Panc1 (cell line): ENCODE data around the gene PDZD2. TPM values are rescaled to one million over a fixed set of nuclear protein-coding genes. Genes with fewer than 3 reads are reported as not detected.

ENCODE experiments used
- ATAC-seq: fragments of 200-7000 bp; cut with Tn5 transposase; 2 replicates; pipeline ENCODE4 v1.9.1; 2020; ENCODE audit warnings: mild to moderate bottlenecking, moderate library complexity
- BruUV-seq: library from RNA; stranded (reverse); fragments of 400-500 nt; replicated peaks from 2 replicates; lab custom pipeline; 2021; lab: Mats Ljungman, UMichigan
- CTCF ChIA-PET: fragments of 300-600 bp; sonication (Branson Sonifier 250); formaldehyde crosslinking; loops from one replicate; lab custom pipeline; 2022; ENCODE audit warnings: antibody characterized with exemption; lab: Charles Lee
- POLR2A ChIA-PET: fragments of 300-600 bp; sonication (Branson Sonifier 250); formaldehyde crosslinking; loops from one replicate; lab custom pipeline; 2022; ENCODE audit warnings: antibody characterized with exemption; lab: Charles Lee
- DNase-seq: peaks from one replicate; pipeline ENCODE4 v3.0.0-alpha.2; 2010; ENCODE audit warnings: low read depth, low spot score
- H3K27ac ChIP-seq: 2 replicates; pipeline ENCODE4 v1.5.1; 2011; ENCODE audit warnings: mild to moderate bottlenecking, low read length, inconsistent platforms
- H3K27me3 ChIP-seq: fragments of 200-500 bp; sonication (Bioruptor generic); 2 replicates; pipeline ENCODE4 v1.6.0; 2014; ENCODE audit warnings: low read length, inconsistent platforms; ENCODE audit not compliant: control insufficient read depth, insufficient read depth
- H3K36me3 ChIP-seq: fragments of 200-500 bp; sonication (Bioruptor generic); 2 replicates; pipeline ENCODE4 v1.5.1; 2014; ENCODE audit warnings: inconsistent platforms, mild to moderate bottlenecking, low read length, moderate library complexity; ENCODE audit not compliant: control insufficient read depth, insufficient read depth
- H3K4me1 ChIP-seq: 2 replicates; pipeline ENCODE4 v1.5.1; 2011; ENCODE audit warnings: inconsistent platforms, mild to moderate bottlenecking, low read length, moderate library complexity; ENCODE audit not compliant: control insufficient read depth, insufficient read depth
- H3K4me3 ChIP-seq, 2 experiments: 2 replicates each; pipeline ENCODE4 v1.5.1; 2011 to 2012; ENCODE audit warnings: low read depth in 2 of 2, low read length in 2 of 2, mild to moderate bottlenecking in 2 of 2, inconsistent platforms in 1 of 2, moderate library complexity in 1 of 2
- H3K9me3 ChIP-seq: fragments of 200-500 bp; sonication (Bioruptor generic); 2 replicates; pipeline ENCODE4 v1.5.1; 2014; ENCODE audit warnings: low read depth, mild to moderate bottlenecking, inconsistent platforms, low read length, moderate library complexity; ENCODE audit not compliant: control insufficient read depth, insufficient read depth
- CTCF ChIP-seq: fragments of 450-650 bp; IDR thresholded peaks from 2 replicates; pipeline ENCODE4 v1.5.1; 2017; ENCODE audit warnings: mild to moderate bottlenecking
- POLR2AphosphoS5 ChIP-seq: IDR thresholded peaks from 2 replicates; pipeline ENCODE4 v1.6.1; 2012; ENCODE audit warnings: mild to moderate bottlenecking, low read depth, low read length, moderate library complexity
- SIN3A ChIP-seq: IDR thresholded peaks from 2 replicates; pipeline ENCODE4 v1.6.1; 2012; ENCODE audit warnings: low read depth, mild to moderate bottlenecking, low read length, moderate library complexity, borderline replicate concordance; ENCODE audit not compliant: insufficient read depth
- TCF7L2 ChIP-seq: IDR thresholded peaks from 2 replicates; pipeline ENCODE4 v1.6.1; 2011; ENCODE audit warnings: mild to moderate bottlenecking, low read depth, low read length, inconsistent platforms
- in situ Hi-C: cut with HindIII; loops from 2 replicates; pipeline ENCODE4 v1.10.0; 2016; ENCODE audit warnings: low sequenced_read_pairs, low pct_unique_long_range_greater_than_20kb
- intact Hi-C: fragments of 100-400 bp; cut with micrococcal nuclease; formaldehyde crosslinking; loops from one replicate; pipeline ENCODE4 v1.10.0; 2022; ENCODE audit not compliant: unreplicated experiment
- total RNA-seq: library from RNA; stranded (reverse); gene quantifications from one replicate; pipeline ENCODE4 v1.2.1, GENCODE V29; 2021; ENCODE audit not compliant: unreplicated experiment

Gene PDZD2
- total RNA-seq, 1 experiment from 2014 or later = 0.10 TPM

GRCh38 chr5:31900296-31900865, 261.4 kb downstream of the PDZD2 start:
- BruUV-seq = no TSS peak
- H3K9me3 ChIP-seq = no peaks in the 10 kb centered on the region
- H3K27ac ChIP-seq = no peak overlapping the region
- ChIA-PET CTCF (no interaction called here), POLR2A (no interaction called here)
- in situ Hi-C loops = no loop called here
- ATAC-seq (no peak), DNase-seq (no peak)
- H3K4me1 ChIP-seq = no peaks in the 10 kb centered on the region
- H3K27me3 ChIP-seq = no peaks in the 10 kb centered on the region
- intact Hi-C loops = no loop called here
- no peak overlapping the region for H3K4me3 ChIP-seq
- no peaks in the 10 kb centered on the region for H3K36me3 ChIP-seq
- TF ChIP-seq SIN3A (no peak), POLR2AphosphoS5 (no peak), TCF7L2 (no peak), CTCF (no peak)

- ATAC-seq (no peak), DNase-seq (no peak)
- Histone ChIP-seq H3K27ac (no peak overlapping the region), H3K27me3 (no peaks in the 10 kb centered on the region), H3K4me1 (no peaks in the 10 kb centered on the region), H3K36me3 (no peaks in the 10 kb centered on the region), H3K4me3 (no peak overlapping the region), H3K9me3 (no peaks in the 10 kb centered on the region)
- POLR2A ChIA-PET = interaction anchor here (0.6 kb wide), 1 partner anchor 514 kb away, joined by 5 read pairs; no protein-coding TSS in a partner anchor
- TF ChIP-seq TCF7L2 = no peak
- no peak for TF ChIP-seq SIN3A
- TF ChIP-seq POLR2AphosphoS5 = no peak
- TF ChIP-seq CTCF = no peak
- intact Hi-C loops = no loop called here
- BruUV-seq = no TSS peak
- in situ Hi-C loops = no loop called here
- CTCF ChIA-PET = interaction anchor here (0.6 kb wide), 2 partner anchors 11 to 18 kb away, joined by 5 to 7 read pairs; no protein-coding TSS in a partner anchor
Observed at GRCh38 chr5:31901807-31902530, 263.0 kb downstream of the PDZD2 start.

GRCh38 chr5:31908396-31908795, 269.5 kb downstream of the PDZD2 start:
- no peaks in the 10 kb centered on the region for H3K36me3 ChIP-seq
- no TSS peak for BruUV-seq
- DNase-seq (no peak), ATAC-seq (no peak)
- no peak overlapping the region for H3K4me3 ChIP-seq
- no peaks in the 10 kb centered on the region for H3K9me3 ChIP-seq
- ChIA-PET CTCF (no interaction called here), POLR2A (no interaction called here)
- peaks cover 5% of the 10 kb centered on the region for H3K27me3 ChIP-seq
- in situ Hi-C loops = no loop called here
- no peak for TF ChIP-seq POLR2AphosphoS5
- TF ChIP-seq TCF7L2 = no peak
- no peak overlapping the region for H3K27ac ChIP-seq
- intact Hi-C loops = no loop called here
- no peaks in the 10 kb centered on the region for H3K4me1 ChIP-seq
